ENCODE data around the gene ZMYND19.
A peak's percentile ranks its signal among the peaks of the same experiment; 100 is the strongest.

The ZMYND19 gene

DNA sequence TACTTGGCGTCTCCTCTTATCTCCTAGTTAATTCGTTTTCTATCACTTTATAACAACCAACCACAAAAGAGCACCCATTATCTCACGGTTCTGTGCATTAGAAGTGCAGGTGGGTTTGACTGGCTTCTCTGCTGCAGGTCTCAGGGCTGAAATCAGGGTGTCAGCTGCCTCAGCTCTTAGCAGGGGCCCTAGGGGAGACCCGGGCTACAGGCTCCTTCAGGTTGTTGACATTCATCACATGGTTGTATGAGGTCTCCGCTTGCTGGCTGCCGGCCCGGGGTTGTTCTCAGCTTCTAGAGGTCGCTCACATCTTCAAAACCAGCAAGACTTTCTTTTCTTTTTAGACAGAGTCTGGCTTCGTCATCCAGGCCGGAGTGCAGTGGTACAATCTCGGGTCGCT, 2.9 kb upstream of the ZMYND19 start:
- Histone ChIP-seq H3K4me3 (replicated peaks; ENCODE audit: low read depth, low read length) (no peak overlapping the region), H3K36me3 (ENCODE audit: control insufficient read depth, insufficient read depth, low read length) (peaks cover 2% of the 10 kb centered on the region), H3K27me3 (replicated peaks; ENCODE audit: control insufficient read depth, insufficient read depth, low read length) (no peaks in the 10 kb centered on the region)
- DNase-seq (ENCODE audit: extremely low read depth, insufficient read length): no peak
- TF ChIP-seq, protein P1, sequence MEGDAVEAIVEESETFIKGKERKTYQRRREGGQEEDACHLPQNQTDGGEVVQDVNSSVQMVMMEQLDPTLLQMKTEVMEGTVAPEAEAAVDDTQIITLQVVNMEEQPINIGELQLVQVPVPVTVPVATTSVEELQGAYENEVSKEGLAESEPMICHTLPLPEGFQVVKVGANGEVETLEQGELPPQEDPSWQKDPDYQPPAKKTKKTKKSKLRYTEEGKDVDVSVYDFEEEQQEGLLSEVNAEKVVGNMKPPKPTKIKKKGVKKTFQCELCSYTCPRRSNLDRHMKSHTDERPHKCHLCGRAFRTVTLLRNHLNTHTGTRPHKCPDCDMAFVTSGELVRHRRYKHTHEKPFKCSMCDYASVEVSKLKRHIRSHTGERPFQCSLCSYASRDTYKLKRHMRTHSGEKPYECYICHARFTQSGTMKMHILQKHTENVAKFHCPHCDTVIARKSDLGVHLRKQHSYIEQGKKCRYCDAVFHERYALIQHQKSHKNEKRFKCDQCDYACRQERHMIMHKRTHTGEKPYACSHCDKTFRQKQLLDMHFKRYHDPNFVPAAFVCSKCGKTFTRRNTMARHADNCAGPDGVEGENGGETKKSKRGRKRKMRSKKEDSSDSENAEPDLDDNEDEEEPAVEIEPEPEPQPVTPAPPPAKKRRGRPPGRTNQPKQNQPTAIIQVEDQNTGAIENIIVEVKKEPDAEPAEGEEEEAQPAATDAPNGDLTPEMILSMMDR (IDR thresholded peaks at IDR 0.05; ENCODE audit: insufficient read depth, low read length, poor library complexity, severe bottlenecking): no peak

DNA sequence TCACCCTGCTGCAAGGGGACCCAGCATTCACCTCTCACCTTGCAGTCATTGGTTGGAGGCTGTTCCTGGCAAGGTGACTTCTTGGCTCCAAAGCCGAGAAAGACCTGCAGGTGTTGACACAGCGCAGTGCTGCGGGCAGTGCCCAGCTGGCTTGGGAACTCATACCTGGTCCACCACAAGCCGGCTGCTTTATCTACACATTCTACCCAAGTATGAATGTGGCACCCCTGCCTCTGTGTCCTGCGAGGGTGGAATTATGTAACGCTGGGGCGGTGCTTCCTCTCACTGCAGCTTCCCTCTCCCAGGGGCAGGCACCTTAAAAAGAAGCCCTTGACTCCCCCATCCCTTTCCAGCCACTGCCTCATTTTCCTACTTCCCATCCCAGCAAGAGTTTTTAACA, 2.5 kb upstream of the ZMYND19 start:
- TF ChIP-seq, protein P1 (IDR thresholded peaks at IDR 0.05; ENCODE audit: insufficient read depth, low read length, poor library complexity, severe bottlenecking): no peak
- Histone ChIP-seq H3K4me3 (replicated peaks; ENCODE audit: low read depth, low read length) (no peak overlapping the region), H3K36me3 (ENCODE audit: control insufficient read depth, insufficient read depth, low read length) (peaks cover 4% of the 10 kb centered on the region), H3K27me3 (replicated peaks; ENCODE audit: control insufficient read depth, insufficient read depth, low read length) (no peaks in the 10 kb centered on the region)
- no peak for DNase-seq (ENCODE audit: extremely low read depth, insufficient read length)

DNA sequence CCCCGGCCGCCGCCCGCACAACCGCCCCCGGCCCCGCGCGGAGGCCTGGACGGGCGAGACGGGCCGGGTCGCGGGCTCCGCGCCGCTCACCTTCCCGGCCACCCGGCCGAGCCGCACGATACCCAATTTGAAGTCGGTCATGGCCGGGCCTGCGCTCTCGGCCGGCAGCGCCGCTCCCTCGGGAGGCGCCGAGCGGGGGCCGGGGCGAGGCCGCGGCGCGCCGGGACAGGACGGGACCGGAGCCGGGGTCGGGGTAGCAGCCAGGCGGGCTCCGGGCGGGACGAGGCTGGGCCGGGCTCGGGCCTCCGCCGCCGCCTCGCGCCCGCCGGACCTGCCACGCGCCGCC, 216 bp downstream of the ZMYND19 start:
- TF ChIP-seq, protein P1 (IDR thresholded peaks at IDR 0.05; ENCODE audit: insufficient read depth, low read length, poor library complexity, severe bottlenecking): no peak
- Histone ChIP-seq H3K27me3 (replicated peaks; ENCODE audit: control insufficient read depth, insufficient read depth, low read length) (no peaks in the 10 kb centered on the region), H3K36me3 (ENCODE audit: control insufficient read depth, insufficient read depth, low read length) (peaks cover 12% of the 10 kb centered on the region), H3K4me3 (replicated peaks; ENCODE audit: low read depth, low read length) (peak overlapping the region; percentile 81)
- DNase-seq (ENCODE audit: extremely low read depth, insufficient read length): no peak

DNA sequence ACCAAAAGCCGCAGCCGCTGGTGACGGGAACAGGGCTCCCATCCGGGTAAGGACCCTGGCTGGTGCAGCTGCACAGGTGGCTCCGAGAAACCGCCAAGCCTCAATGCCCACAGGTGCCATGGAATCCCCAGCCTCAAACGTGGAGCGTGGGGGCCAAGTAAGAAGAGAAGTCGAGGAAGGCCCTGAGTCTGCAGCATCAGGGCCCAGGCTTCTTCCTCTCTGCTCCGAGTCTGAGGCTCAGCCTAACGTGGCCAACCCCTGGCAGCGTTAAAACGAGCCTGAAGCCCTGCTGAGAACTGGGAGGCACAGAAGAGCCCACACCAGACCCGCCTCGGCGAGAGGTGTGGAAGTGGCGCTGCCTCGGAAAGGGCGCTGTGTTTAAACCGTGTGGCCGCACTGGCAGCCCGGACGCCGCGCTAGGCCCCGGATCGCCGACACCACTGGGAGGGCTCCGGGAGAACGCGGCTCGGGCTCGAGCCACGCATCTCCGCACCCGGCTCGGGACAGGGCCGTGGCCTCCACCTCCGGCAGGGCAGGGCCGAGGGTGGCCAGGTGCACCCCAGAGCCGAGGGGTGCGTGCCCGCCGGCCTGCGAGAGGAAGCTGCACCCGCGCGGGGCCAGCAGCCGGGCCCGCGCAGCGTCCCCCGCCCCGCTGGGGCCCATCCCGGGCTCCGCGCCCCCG, 730 bp downstream of the ZMYND19 start:
- TF ChIP-seq, protein P1 (IDR thresholded peaks at IDR 0.05; ENCODE audit: insufficient read depth, low read length, poor library complexity, severe bottlenecking): no peak
- Histone ChIP-seq H3K4me3 (replicated peaks; ENCODE audit: low read depth, low read length) (peak overlapping the region; percentile 81), H3K27me3 (replicated peaks; ENCODE audit: control insufficient read depth, insufficient read depth, low read length) (no peaks in the 10 kb centered on the region), H3K36me3 (ENCODE audit: control insufficient read depth, insufficient read depth, low read length) (peaks cover 12% of the 10 kb centered on the region)
- no peak for DNase-seq (ENCODE audit: extremely low read depth, insufficient read length)

DNA sequence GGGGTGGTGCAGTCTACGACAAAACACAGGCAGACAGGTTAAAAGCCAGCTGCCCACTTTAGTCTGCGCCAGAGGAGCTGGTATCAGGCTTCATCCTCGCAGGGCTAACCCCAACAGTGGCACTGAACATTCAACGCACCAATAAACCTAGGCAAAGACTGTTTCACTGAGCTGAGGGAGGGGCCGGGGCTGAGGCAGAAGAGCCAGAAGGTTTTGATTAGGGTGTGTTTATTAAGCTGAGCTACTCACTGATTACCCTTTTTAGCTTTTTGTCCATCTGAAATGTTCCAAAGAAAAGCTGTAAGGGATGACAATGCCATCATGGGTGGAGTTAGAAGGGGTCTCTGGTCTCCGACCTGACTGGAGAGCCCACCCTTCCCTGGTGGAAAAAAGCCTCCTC, 1.4 kb downstream of the ZMYND19 start:
- no peak for DNase-seq (ENCODE audit: extremely low read depth, insufficient read length)
- TF ChIP-seq, protein P1 (IDR thresholded peaks at IDR 0.05; ENCODE audit: insufficient read depth, low read length, poor library complexity, severe bottlenecking): no peak
- H3K36me3 ChIP-seq (ENCODE audit: control insufficient read depth, insufficient read depth, low read length): peaks cover 15% of the 10 kb centered on the region
- H3K27me3 ChIP-seq (replicated peaks; ENCODE audit: control insufficient read depth, insufficient read depth, low read length): no peaks in the 10 kb centered on the region
- peak overlapping the region; percentile 81 for H3K4me3 ChIP-seq (replicated peaks; ENCODE audit: low read depth, low read length)

DNA sequence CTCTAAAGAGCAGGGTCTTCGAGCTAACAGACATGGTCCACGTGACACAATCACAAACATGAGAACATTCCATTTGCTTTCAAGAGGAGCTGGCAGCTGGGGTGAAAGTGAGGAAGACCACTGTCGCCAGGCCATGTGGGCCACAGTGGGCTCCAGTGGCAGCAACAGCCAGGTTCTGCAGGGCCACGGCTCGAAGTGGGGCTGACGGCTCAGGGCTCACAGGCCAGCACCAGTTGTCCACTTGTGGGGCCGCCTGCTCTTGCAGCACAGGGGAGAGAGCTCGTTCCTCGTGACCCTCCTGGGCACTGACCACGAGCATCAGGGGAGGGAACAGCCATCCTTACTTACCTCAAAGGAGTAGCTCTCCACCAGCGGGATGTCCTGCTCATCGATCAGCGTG, 2.0 kb downstream of the ZMYND19 start:
- Histone ChIP-seq H3K4me3 (replicated peaks; ENCODE audit: low read depth, low read length) (no peak overlapping the region), H3K36me3 (ENCODE audit: control insufficient read depth, insufficient read depth, low read length) (peaks cover 16% of the 10 kb centered on the region)

More for the DNA sequence above, 2.0 kb downstream of the ZMYND19 start:
- no peaks in the 10 kb centered on the region for H3K27me3 ChIP-seq (replicated peaks; ENCODE audit: control insufficient read depth, insufficient read depth, low read length)
- DNase-seq (ENCODE audit: extremely low read depth, insufficient read length): no peak
- TF ChIP-seq, protein P1 (IDR thresholded peaks at IDR 0.05; ENCODE audit: insufficient read depth, low read length, poor library complexity, severe bottlenecking): no peak
